Measurements from ENCODE around the gene TNNT2.

Gene TNNT2

DNA sequence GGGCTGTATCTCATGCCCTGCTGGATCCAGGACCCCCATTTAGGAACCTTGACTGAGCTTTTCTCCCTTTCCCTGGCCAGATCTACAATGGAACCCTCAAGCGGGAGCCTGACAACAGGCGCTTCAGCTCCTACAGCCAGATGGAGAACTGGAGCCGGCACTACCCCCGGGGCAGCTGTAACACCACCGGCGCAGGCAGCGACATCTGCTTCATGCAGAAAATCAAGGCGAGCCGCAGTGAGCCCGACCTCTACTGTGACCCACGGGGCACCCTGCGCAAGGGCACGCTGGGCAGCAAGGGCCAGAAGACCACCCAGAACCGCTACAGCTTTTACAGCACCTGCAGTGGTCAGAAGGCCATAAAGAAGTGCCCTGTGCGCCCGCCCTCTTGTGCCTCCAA lies 64.4 kb downstream of the TNNT2 start:
- DNase-seq (ENCODE audit: low read depth), result no peak

GRCh38 chr1:201312298-201312697 lies 65.2 kb downstream of the TNNT2 start:
- DNase-seq (ENCODE audit: low read depth), result no peak

DNA sequence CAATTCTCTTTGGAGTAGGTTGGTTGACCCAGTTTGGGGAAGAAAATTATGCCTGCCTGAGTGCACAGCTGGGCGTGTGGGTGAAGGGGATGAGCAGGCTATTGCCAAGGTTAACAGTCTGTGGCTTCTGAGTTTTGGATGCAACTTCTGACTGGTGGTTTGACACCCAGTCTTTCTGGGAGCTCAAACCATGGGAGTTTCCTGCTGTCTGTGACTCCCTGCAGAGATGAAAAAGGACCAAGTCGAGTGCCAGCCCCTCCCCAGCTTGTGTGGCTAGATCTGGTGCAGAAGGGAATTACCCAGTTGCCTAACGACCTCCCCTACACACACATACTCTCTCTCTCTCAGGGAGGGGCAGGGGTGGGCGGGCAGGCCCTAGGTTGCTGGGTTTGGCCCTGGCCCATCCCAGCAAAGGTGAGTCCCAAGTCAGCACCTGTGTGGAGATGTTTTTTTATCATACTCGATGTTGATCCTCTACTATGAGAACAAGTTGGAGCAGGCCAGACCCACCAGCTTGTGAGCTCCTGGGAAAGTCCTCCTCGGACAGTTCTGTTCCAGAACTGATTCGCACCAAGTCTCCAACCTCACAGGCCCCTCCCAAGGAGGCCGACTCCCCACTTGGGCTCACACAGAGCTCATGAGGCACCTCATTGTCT lies 66.0 kb downstream of the TNNT2 start:
- DNase-seq (ENCODE audit: low read depth), result no peak

DNA sequence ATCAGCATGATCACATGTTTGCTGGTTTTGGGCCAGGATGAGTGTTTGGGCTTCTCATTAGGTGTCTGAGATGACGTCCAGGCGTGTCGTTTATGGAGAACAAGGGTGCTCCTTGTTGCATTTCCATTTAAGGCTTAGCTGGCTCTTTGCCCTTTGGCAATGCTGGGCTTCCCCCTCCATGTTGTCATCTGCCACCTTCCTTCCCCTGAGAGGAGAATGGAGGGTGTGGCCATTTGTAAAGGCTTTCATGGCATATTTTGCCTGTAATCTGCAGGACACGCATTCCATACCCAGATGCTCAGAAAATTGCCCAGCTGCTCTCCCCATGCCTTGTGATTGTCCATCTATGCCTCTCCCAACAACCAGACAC lies 66.5 kb downstream of the TNNT2 start:
- no peak for DNase-seq (ENCODE audit: low read depth)

DNA sequence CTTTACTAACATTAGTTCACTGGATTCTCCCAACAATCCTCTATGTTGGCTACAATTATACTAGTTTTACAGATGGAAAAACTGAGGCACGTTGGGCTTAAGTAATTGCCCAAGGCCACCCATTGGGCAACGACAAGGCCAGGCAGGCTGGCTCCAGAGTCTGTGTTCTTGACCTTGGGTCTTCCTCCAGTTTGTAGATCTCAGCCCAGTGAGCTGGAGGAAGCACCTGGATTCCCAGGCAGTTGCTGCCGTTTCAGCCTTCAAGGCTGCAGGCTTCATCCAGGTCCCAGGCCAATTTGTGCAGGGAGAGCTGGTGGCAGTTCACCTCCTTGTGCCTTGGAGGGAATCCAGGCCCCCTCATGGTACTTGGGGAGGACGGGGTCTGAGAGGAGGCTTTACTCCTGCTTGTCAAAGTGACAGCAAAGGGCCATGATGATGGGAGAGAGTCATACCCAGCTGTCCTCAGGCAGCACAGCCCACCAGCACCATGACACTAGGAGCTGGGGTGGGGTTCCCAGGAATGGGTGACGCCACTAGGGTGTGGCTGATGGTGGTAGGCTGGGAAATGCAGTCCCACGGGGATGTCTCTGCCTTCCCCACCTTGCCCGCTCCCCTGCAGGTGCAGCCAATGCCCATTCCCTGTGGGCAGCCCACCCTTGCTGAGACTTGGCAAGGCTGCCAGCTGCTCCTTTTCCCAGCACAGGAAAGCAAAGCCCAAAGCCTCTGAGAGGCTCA lies 67.1 kb downstream of the TNNT2 start:
- DNase-seq (ENCODE audit: low read depth), result no peak

DNA sequence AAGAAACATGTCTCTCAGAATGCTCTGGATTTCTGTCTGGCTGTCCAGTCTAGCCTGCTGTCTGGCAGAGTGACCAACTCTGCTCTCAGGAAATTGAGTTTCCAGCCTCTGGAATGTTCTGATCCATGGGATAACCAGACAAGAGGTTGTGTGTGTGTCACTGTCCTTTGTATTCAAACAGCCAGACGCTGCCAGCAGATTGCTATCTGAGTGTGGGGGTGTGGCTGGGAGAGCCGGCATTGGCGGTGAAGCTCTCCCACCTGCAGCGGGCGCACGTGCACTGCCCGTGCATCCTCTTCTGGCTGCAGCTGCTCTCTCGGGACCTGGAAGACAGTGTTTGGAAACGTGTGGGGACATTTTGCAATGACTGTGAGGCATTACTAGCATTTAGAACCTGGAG lies 68.1 kb downstream of the TNNT2 start:
- no peak for DNase-seq (ENCODE audit: low read depth)
